ENCODE measurements around the gene PRM1.
"Not testable (repeated sequence)": the region's sequence is repeated elsewhere in the genome, so short reads cannot be mapped to it uniquely, and the experiment has no call there.

Gene PRM1

GRCh38 chr16:11313493-11314308 is 32.6 kb upstream of the PRM1 start:
- no peak for DNase-seq

- no peak for DNase-seq
These were observed 31.8 kb upstream of the PRM1 start for GRCh38 chr16:11312718-11313492.

GRCh38 chr16:11310997-11311561 is 29.9 kb upstream of the PRM1 start:
- no peak for DNase-seq

GRCh38 chr16:11310634-11310977 is 29.5 kb upstream of the PRM1 start:
- no peak for DNase-seq

DNA sequence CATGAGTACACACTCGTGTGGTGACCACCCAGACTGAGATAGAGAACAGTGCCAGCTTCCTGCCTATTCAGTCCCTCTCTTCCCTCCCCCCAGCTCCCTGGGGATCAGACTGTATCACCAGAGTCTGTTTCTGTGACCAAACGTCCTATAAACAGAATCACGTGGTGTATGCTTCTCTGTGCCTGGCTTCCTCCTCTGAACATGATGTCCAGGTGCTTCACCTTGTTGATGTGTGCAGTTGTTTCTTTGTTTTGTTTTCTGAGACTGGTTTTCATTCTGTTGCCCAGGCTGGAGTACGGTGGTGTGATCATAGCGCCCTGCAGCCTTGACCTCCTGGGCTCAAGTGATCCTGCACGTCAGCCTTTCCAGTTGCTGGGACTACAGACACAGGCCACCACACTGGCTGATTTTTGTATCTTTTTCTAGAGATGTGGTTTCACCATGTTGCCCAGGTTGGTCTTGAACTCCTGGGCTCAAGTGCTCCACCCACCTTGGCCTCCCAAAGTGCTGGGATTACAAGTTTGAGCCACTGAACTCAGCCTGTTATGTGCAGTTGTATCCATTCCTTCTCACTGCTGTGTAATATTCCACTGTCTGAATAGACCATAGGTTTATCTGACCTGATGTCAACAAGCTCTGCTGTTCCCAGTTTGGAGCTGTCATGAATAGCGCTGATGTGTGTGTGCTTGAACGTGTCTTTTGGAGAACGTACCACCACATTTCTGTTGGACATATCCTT is 28.9 kb upstream of the PRM1 start:
- DNase-seq, result no peak

DNA sequence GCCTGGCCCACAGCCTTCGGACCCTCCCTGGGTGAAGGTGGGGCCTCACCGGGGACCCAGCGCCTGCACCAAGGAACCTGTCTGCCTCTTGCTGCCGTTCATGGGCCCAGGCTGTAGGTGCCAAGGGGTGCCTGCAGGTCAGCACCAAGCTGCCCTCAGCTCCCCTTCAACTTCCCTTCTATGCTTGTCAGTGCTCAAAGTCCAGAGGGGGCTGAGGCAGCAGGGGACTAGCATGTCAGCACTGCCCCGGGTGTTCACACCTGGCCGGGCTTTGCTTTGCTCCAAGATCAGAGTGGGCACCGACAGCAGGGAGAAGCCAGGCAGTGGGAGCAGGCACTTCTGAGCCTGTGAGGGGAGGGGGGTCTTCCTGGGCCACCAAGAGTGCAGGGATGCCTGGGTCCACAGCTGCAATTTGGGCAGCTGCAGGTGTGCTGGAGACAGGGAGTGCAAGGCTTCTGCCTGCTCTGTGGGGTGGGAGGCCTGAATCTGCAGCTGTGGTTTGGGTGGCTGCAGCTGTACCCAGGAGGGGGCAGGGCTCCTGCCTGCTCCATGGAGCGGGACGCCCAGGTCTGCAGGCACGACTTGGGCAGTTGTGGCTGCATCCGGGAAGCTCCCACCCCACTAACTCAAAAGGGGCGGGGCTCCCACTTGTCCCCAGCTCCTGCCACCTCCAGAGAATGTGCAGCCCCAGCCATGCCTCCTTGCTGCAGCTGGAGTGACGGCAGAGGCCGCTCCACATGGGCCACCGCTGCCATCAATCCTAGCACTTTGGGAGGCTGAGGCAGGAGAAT is 27.6 kb upstream of the PRM1 start:
- DNase-seq, result no peak

DNA sequence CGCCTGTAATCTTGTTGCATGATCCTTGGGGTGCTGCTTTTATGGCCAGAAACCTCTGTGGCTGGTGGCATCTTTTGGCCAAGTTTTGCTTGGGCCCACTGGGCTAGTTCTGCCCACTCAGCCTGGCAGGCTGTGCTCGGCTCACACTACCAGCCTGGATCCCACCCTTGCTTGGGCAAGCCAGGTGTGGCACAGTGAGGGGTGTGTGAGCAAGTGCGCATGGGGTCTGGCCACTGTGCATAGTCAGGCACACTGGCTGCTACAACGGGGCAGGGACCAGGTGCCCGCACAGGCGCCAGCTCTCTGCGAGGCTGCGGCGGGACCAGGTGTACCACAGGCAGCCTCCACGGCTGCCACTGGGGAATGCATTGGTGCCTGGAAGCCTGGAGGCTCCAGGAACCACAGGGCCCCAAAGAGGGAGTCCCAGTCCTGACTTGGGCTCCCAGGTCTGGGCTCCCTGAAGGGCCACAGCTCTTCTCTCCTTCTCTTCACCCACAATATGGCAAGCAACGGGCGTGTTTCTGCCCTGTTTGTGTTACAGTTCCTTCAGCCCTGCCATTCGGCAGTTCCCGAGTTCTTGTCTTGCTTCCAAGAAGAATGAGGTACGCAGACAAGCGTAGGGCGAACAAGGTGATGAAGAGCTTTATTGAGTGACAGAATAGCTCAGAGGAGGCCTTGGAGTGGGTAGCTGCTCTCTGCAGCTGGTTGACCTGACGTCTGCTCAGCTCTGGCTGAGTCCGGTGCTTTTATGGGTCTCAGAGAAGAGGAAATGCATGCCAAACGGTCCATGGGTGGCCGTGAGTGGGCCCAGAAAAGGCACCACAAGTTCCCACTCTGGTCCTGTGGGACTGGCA is 26.7 kb upstream of the PRM1 start:
- no peak for DNase-seq

- DNase-seq, result no peak
These were observed 26.0 kb upstream of the PRM1 start for GRCh38 chr16:11306997-11307638.

GRCh38 chr16:11306381-11306780 is 25.3 kb upstream of the PRM1 start:
- DNase-seq, result no peak

DNA sequence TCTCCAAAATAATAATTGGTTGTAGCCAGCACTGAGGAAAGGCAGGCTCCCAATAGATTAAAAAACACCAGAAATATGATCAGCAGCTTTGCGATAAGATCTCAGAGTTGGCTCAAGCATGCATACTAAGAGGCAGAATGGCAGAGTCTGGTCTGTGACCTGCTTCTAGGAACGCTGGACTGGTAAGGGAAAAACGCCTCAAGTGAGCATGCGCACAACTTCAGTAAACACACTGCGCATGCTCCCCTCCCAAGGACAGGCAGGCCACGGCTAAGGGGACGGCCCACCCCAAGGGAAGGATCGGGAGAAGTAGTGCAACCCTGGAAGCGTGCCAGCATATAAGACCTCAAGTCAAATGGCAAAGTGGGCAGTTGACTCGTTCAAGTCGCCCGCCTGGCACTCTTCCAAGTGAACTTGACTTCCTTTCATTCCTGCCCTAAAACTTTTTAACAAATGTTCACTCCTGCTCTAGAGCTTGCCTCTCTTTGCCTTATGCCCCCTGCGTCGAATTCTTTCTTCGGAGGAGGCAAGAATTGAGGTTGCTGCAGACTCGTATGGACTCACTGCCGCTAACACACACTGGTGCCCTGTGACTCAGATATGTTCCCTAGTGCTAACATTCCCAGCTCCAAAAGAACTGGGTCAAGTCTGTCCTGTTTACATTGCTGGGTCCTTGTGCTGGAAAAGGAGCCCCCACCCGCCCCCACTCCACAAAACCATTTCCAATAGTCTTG is 22.4 kb upstream of the PRM1 start:
- DNase-seq, result peak; percentile 78

- peak; percentile 89 for DNase-seq
These were observed 21.8 kb upstream of the PRM1 start for GRCh38 chr16:11302977-11303376.

GRCh38 chr16:11301645-11302501 is 20.7 kb upstream of the PRM1 start:
- no peak for DNase-seq

DNA sequence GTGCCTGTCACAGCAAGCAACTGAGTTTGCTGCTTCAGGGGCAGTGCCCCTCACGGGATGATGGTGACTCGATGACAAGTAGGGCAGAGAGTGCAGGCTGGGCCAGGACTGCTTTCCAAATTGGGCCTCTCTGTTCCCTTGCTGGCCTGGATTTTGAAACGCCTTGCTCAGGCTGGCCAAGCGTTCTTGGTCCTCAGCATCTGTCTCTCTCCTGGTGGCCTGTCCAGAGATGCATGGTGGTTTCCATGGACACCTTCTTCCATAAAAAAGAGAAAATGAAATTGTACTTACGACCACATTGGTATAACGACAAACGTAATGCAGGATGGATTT is 19.4 kb upstream of the PRM1 start:
- no peak for DNase-seq

GRCh38 chr16:11299865-11300559 is 18.9 kb upstream of the PRM1 start:
- no peak for DNase-seq

DNA sequence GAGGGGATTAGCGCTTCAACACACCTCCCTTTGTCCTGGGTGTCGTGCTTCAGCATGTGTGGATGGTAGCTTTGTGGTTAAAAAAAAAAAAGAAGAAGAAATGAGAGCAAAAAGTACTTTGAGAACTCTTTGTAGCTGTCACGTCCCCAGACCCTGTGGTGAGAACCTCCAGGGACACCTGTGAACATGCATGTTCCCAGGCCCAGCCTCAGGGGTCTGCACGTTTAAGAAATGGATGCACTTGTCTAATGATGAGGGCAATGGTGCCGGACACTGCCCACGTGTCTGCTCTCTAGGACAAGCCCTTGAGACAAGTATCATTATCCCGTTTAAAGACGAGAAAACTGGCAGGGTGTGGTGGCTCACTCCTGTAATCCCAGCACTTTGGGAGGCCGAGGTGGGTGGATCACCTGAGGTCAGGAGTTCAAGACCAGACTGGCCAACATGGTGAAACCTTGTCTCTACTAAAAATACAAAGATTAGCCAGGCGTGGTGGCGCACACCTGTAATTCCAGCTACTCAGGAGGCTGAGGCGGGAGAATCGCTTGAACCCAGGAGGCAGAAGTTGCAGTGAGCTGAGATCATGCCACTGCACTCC is 17.9 kb upstream of the PRM1 start:
- not testable (repeated sequence) for DNase-seq

DNA sequence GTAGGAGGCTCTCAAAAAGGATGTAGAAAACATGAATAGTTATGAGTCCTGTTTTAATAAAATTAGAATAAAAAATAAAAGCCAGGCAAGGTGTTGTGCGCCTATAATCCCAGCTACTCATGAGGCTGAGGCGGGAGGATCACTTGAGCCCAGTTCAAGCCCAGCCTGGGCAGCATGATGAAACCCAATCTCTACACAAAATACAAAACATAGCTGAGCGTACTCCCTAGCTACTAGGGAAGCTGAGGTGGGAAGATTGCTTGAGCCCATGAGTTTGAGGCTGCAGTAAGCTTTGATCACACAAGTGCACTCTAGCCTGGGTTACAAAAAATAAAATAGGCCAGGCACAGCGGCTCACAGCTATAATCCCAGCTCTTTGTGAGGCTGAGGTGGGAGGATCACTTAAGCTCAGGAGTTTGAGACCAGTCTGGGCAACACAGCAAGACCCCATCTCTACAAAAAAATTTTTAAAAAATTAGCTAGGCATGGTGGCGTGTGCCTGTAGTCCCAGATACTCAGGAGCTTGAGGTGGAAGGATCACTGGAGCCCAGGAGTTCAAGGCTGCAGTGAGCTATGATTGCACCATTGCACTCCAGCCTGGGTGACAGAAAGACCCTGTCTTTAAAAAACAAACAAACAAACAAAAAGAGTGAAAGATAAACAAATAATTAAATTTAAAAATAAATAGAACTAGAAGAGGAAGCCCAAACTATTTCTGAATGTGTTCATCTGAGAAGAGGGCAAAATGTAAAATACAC is 17.2 kb upstream of the PRM1 start:
- no peak for DNase-seq

GRCh38 chr16:11297492-11298142 is 16.5 kb upstream of the PRM1 start:
- peak; percentile 75 for DNase-seq
